ENCODE results near the gene MED12L.
"Not testable (repeated sequence)": the region's sequence is repeated elsewhere in the genome, so short reads cannot be mapped to it uniquely, and the experiment has no call there.

MED12L gene

GRCh38 chr3:151387842-151388241, 302.4 kb downstream of the MED12L start:
- DNase-seq: no peak

- DNase-seq: no peak
These were observed 306.3 kb downstream of the MED12L start for GRCh38 chr3:151391720-151392119.

- not testable (repeated sequence) for DNase-seq
These were observed 306.7 kb downstream of the MED12L start for GRCh38 chr3:151392191-151392590.

GRCh38 chr3:151393146-151393830, 307.8 kb downstream of the MED12L start:
- DNase-seq: no peak

- no peak for DNase-seq
These were observed 308.5 kb downstream of the MED12L start for GRCh38 chr3:151393941-151394340.

GRCh38 chr3:151394611-151395010, 309.1 kb downstream of the MED12L start:
- DNase-seq: no peak

GRCh38 chr3:151395806-151396205, 310.3 kb downstream of the MED12L start:
- no peak for DNase-seq

GRCh38 chr3:151398895-151399294, 313.4 kb downstream of the MED12L start:
- DNase-seq: no peak

- DNase-seq: no peak
These were observed 314.9 kb downstream of the MED12L start for GRCh38 chr3:151400341-151400740.

GRCh38 chr3:151402349-151402748, 316.9 kb downstream of the MED12L start:
- DNase-seq: no peak

GRCh38 chr3:151403246-151403645, 317.8 kb downstream of the MED12L start:
- no peak for DNase-seq

- DNase-seq: no peak
These were observed 318.9 kb downstream of the MED12L start for GRCh38 chr3:151404316-151404715.

GRCh38 chr3:151407928-151408327, 322.5 kb downstream of the MED12L start:
- no peak for DNase-seq

- no peak for DNase-seq
These were observed 325.6 kb downstream of the MED12L start for GRCh38 chr3:151410891-151411559.

- no peak for DNase-seq
These were observed 327.5 kb downstream of the MED12L start for GRCh38 chr3:151412989-151413388.

GRCh38 chr3:151415289-151415688, 329.8 kb downstream of the MED12L start:
- no peak for DNase-seq

GRCh38 chr3:151419806-151420205, 334.3 kb downstream of the MED12L start:
- DNase-seq: no peak

- DNase-seq: no peak
These were observed 336.5 kb downstream of the MED12L start for GRCh38 chr3:151421938-151422337.

GRCh38 chr3:151423091-151423490, 337.6 kb downstream of the MED12L start:
- no peak for DNase-seq

- no peak for DNase-seq
These were observed 340.3 kb downstream of the MED12L start for GRCh38 chr3:151425627-151426340.

- DNase-seq: no peak
These were observed 340.8 kb downstream of the MED12L start for GRCh38 chr3:151426341-151426657.

GRCh38 chr3:151428386-151428785, 342.9 kb downstream of the MED12L start:
- no peak for DNase-seq

GRCh38 chr3:151430821-151431484, 345.5 kb downstream of the MED12L start:
- DNase-seq: no peak

GRCh38 chr3:151431940-151432339, 346.5 kb downstream of the MED12L start:
- no peak for DNase-seq
